Measurements from ENCODE around the gene OCA2.

DNA sequence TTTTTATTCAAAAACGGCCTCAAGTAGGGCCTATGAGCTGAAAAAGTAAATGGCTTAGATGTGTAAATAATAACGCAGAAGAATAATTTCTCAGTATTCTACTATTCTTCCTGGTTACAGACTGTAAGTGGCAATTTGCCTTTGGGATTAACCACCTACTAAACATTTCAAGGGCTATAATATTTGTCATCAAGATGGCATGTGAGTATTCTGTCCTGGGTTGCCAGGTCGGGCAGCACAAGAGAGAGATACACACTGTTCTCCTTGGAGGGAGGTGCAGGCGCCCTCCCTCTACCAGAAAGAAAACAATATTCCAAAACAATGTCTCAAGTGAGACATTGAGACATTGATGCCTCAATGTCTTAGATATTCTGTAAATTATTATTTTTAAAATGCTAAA is 278.4 kb downstream of the OCA2 start:
- TF ChIP-seq EZH2 (IDR thresholded peaks at IDR 0.05; ENCODE audit: insufficient read depth, poor library complexity, severe bottlenecking) (no peak), EZH2phosphoT487 (IDR thresholded peaks at IDR 0.05; ENCODE audit: insufficient read depth, low read depth) (no peak)

Measured in GM23248 (cell line).